ENCODE results near the gene RNF182.

DNA sequence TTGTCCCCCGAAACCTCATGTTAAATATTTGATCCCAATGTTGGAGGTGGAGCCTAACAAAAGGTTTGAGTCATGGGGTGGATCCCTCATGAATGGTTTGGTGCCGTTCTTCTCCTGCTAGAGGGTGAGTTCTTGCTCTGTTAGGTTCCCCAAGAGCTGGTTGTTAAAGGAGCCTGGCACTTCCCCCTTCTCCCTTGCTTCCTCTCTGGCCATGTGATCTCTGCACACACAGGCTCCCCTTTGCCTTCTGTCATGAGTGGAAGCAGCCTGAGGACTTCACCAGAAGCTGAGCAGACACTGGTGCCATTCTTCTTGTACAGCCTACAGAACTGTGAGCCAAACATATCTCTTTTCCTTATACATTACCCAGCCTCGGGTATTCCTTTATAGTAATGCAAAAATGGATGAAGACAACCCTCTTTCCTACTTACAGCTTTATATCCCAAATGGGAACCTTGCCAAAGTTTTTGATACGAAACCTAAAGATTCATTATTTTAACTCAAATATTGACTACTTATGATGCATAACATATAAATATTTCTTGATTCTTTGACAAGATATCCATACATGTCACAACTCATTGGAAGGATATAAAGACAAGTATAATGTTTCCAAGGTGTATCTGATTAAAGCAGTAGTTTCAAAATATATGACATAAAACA lies 61.0 kb downstream of the RNF182 start:
- TF ChIP-seq CTCF (IDR thresholded peaks at IDR 0.05 in 8 of 11, conservative IDR thresholded peaks at IDR 0.05 in 3 of 11) (no peak), POLR2A (IDR thresholded peaks at IDR 0.05) (no peak)
